ENCODE data around the gene MAVS. TPM values are rescaled to one million over a fixed set of nuclear protein-coding genes. Genes with fewer than 3 reads are reported as not detected.

Gene MAVS
- total and polyA plus RNA-seq, 11 donors: 32.5 to 74.0 (median 43.3) TPM

DNA sequence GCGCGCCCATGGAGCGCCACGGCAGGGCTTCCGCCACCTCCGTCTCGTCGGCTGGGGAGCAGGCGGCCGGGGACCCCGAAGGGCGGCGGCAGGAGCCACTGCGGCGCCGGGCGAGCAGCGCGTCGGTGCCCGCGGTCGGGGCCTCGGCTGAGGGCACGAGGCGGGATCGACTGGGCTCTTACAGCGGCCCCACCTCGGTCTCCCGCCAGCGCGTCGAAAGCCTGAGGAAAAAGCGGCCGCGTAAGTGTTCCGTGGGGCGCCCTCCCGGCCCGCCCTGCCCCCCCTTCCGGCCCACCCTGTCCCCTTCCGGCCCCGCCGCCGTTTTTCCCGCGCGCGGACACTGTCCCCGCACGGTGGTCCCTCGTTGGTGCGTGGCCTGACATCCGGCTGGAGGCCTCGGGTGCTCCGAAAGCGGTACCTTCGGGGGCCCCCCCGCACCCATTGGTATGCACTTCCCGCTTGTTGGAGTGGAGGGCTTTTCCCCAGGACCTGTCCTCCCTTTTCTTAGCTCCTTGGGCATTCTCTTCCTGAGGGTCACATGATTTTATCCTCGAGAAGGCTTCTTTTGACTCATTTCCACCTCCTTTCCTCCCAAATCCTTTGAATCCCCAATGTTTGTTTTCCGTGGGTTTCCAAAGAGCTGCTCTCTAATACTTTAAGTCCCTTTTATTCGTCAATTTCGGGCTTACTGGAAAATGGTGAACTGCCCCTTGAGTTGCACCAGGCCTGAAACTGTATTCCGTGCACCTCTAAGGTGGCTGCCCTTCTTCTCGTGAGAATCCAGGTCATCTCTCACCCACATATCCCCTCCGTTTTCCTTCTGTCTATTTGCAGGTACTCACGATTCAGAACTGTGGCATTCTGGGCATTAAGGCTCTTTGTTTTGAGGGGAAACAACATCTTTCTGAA lies 43.1 kb downstream of the MAVS start:
- no peak for TF ChIP-seq POLR2A (IDR thresholded peaks at IDR 0.05)
- TF ChIP-seq, protein P1, sequence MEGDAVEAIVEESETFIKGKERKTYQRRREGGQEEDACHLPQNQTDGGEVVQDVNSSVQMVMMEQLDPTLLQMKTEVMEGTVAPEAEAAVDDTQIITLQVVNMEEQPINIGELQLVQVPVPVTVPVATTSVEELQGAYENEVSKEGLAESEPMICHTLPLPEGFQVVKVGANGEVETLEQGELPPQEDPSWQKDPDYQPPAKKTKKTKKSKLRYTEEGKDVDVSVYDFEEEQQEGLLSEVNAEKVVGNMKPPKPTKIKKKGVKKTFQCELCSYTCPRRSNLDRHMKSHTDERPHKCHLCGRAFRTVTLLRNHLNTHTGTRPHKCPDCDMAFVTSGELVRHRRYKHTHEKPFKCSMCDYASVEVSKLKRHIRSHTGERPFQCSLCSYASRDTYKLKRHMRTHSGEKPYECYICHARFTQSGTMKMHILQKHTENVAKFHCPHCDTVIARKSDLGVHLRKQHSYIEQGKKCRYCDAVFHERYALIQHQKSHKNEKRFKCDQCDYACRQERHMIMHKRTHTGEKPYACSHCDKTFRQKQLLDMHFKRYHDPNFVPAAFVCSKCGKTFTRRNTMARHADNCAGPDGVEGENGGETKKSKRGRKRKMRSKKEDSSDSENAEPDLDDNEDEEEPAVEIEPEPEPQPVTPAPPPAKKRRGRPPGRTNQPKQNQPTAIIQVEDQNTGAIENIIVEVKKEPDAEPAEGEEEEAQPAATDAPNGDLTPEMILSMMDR (IDR thresholded peaks at IDR 0.05): peak in 1 of 12 donors; percentile 3
- intact Hi-C loops (cut with DNase I): loop anchor here (2.0 to 10.0 kb wide), 13 partner anchors 43 to 198 kb away; partner anchors contain the start of gene RNF24 (in 2 of the 10)
- H3K27ac ChIP-seq: peak overlapping the region; percentile 88 to 99 (median 96)
- no peaks in the 10 kb centered on the region for H3K27me3 ChIP-seq
- H3K9me3 ChIP-seq: no peaks in the 10 kb centered on the region
- 0 to 1% (median 0%) methylated on average over 25 to 68 of the region's 68 CpGs for WGBS, 4 donors
- ATAC-seq (peak in 2 of 4 donors; percentile 20 to 27), DNase-seq (peak in 4 of 5 donors; percentile 46 to 77 (median 56))
- H3K4me1 ChIP-seq: peaks cover 10 to 57% (median 50%) of the 10 kb centered on the region in 12 donors
- H3K36me3 ChIP-seq: peaks cover 0 to 21% (median 0%) of the 10 kb centered on the region in 9 donors
- peak overlapping the region; percentile 59 to 100 (median 96) for H3K4me3 ChIP-seq

DNA sequence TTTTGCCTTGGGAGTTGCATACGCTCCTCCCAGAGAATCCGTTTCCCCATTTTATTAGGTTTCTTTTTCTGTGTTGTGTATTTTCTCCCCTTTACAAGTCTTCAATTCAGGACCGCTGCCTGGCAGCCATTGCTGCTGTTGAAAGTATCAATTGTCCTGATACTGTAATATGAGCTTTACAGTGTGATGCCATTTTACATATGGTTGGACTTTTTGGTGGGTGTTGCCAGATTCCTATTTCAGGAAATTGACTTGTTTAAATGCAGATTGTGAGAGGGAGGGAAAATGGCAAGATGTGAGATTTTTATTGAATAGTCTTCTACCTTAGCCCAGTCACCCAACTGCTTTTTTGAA lies 43.7 kb downstream of the MAVS start:
- Histone ChIP-seq H3K4me3 (peak overlapping the region; percentile 59 to 100 (median 96)), H3K27me3 (no peaks in the 10 kb centered on the region), H3K4me1 (peaks cover 10 to 63% (median 52%) of the 10 kb centered on the region in 12 donors), H3K27ac (peak overlapping the region in 11 of 12 donors; percentile 88 to 99 (median 97)), H3K9me3 (no peaks in the 10 kb centered on the region), H3K36me3 (peaks cover 0 to 26% (median 0%) of the 10 kb centered on the region in 9 donors)
- intact Hi-C loops (cut with DNase I): loop anchor here in 5 of 10 donors (5.0 to 10.0 kb wide), 5 partner anchors 42 to 182 kb away; partner anchors contain the start of gene RNF24 (in 1 of the 5)
- ATAC-seq: no peak
- DNase-seq: no peak
- TF ChIP-seq, protein P1 (IDR thresholded peaks at IDR 0.05): no peak
- TF ChIP-seq POLR2A (IDR thresholded peaks at IDR 0.05): no peak
- WGBS, 4 donors: 3 to 7% (median 6%) methylated on average over 3 of the region's 3 CpGs

DNA sequence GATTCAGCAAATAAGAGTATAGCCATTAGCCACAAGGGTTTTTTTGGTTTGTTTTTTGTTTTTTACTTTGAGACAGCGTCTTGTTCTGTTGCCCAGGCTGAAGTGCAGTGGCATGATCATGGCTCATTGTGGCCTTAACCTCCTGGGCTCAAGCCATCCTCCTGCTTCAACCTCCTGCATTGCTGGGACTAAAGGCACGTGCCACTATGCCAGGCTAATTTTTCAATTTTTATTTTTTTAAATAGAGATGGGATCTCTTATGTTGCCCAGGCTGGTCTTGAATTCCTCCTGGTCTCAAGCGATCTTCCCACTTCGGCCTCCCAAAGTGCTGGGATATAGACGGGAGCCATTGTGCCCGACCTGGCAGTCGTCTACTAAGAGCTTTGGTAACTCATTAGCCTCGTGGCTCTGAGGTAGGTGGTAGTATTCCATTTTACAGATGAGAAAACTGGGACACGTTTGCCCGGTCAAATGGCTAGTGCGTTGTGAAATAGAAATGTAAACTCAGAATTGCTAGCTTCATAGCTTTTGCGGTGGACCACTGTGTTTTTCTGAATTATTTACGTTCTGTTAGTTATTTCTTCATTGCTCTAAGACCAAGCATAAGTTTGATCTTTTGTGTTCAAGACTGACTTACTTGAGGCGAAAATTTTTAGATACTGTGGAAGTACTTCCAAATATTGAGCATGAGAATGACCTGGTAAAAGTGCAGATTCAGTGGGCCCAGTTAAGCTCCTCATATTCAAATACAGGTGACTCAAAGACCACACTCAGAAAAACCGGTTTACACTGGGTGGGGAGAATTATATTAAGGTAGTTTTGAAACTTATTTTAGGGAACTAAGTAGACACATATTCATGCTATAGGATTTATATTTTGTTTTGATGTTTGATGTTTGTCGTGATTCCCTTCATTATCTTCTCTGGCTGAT lies 44.6 kb downstream of the MAVS start:
- ATAC-seq (no peak), DNase-seq (no peak)
- Histone ChIP-seq H3K4me3 (peak overlapping the region in 10 of 12 donors; percentile 59 to 100 (median 96)), H3K36me3 (peaks cover 0 to 26% (median 0%) of the 10 kb centered on the region in 9 donors), H3K9me3 (no peaks in the 10 kb centered on the region), H3K27ac (peak overlapping the region in 4 of 12 donors; percentile 96 to 99 (median 98)), H3K27me3 (no peaks in the 10 kb centered on the region), H3K4me1 (peaks cover 10 to 72% (median 60%) of the 10 kb centered on the region in 12 donors)
- intact Hi-C loops (cut with DNase I): loop anchor here in 5 of 10 donors (5.0 to 10.0 kb wide), 5 partner anchors 41 to 181 kb away; partner anchors contain the start of gene RNF24 (in 1 of the 5)
- WGBS, 4 donors: 44 to 54% (median 47%) methylated on average over 16 of the region's 16 CpGs
- TF ChIP-seq, protein P1 (IDR thresholded peaks at IDR 0.05): no peak
- no peak for TF ChIP-seq POLR2A (IDR thresholded peaks at IDR 0.05)

Measured in heart left ventricle (tissue), 16 donors.